Measurements from ENCODE around the gene HMGCS1.
"Not testable (repeated sequence)": the region's sequence is repeated elsewhere in the genome, so short reads cannot be mapped to it uniquely, and the experiment has no call there.

HMGCS1 gene

DNA sequence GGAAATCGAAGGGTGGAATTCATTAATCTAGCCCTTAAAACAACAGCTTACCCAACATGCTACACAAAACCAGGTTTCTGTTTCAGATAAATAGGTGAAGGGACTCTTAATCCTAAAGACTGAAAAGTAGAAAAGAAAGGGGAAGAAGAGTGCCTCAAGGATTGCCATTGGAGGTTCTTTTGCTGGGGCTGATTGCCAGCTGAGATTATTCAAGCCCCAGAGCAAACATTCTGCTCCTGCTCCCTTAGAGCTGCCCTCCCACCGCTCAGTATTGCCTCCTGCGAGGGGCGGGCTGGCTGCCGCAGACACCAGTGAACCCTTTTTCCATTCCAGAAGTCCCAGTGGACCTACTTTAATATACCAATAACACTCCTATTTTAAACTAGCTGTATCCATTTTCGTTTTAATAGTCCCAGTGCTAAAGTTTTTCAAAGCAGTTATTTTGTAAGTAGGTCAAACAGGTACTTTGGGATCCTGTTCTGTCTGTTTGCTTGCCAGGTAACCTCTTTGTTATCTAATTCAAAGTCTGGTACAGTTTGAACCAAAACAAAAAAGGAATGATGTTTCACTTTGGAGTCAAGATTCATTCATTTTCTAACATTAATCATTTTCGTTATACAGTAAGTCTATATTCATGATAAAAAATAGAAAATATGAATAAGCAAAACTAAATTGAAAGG is 38.6 kb downstream of the HMGCS1 start:
- DNase-seq (ENCODE audit: low read depth in 2 of 2), result no peak

DNA sequence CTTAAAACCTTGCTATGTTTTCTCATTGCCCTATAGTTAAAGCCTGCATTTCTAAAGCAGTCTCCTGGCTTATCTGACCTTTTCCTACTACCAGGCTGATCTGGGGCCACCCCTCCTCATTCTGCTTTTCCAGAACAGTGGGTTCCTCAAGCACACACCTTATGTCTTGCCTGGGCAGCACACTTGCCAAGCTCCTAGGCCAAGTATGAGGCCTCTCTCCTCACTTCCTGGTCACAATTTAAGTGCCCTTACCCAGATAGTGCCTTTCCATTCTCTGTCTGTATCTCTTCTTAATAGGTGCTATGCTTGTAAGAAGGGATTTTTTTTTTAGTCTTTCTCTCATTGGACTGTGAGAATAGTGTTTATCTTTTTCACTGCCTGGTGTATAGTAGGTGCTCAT is 39.7 kb downstream of the HMGCS1 start:
- no peak for DNase-seq (ENCODE audit: low read depth in 2 of 2)

DNA sequence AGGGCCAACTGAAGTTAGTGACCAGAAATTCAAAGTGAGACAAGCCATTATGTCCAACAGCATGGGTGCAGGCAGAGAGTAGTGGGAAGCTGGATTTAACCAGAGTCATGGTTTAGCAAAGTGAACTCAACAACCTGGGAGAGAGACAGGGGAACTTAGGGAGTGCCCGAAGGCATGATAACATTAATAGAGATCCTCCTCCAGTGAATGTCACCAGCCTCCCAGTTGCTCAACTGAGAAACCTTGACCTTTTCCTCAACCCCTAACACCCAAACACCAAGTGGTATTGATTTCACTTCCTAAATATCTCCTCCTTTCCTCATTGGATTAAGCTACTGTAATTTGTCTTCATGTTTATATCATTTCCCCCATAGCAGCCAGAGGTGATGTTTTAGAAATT is 42.6 kb downstream of the HMGCS1 start:
- DNase-seq (ENCODE audit: low read depth in 2 of 2), result no peak

DNA sequence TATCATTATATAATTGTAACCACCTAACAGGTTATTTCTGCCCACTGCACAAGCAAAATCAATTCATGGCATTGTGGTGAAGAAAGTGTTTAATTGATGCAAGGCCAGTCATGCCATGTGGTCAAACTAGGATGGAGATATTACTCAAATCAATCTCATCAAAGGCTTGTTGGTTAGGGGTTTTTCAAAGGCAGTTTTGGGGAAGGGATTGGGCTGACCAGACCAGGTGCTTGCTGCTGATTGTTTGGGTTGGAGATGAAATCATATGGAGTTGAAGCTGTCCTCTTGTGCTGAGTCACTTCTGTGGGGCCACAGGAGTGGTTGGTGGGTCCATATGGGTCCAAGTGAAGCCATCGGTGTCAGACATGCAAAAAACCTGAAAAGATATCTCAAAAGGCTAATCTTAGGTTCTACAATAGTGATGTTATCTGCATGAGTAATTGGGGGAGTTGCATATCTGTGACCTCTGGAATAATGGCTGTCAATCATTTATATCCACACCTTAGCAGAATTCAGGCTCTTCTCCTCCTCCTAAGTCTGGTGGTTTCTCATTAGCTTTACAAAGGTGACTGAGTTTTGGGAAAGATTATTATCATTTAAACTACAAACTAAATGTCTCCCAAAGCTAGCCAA is 44.9 kb downstream of the HMGCS1 start:
- no peak for DNase-seq (ENCODE audit: low read depth in 2 of 2)

DNA sequence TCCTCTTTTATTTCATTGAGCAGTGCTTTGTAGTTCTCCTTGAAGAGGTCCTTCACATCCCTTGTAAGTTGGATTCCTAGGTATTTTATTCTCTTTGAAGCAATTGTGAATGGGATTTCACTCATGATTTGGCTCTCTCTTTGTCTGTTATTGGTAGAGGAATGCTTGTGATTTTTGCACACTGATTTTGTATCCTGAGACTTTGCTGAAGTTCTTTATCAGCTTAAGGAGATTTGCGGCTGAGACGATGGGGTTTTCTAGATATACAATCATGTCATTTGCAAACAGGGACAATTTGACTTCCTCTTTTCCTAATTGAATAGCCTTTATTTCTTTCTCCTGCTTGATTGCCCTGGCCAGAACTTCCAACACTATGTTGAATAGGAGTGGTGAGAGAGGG is 50.9 kb downstream of the HMGCS1 start:
- DNase-seq (ENCODE audit: low read depth in 2 of 2), result not testable (repeated sequence)

DNA sequence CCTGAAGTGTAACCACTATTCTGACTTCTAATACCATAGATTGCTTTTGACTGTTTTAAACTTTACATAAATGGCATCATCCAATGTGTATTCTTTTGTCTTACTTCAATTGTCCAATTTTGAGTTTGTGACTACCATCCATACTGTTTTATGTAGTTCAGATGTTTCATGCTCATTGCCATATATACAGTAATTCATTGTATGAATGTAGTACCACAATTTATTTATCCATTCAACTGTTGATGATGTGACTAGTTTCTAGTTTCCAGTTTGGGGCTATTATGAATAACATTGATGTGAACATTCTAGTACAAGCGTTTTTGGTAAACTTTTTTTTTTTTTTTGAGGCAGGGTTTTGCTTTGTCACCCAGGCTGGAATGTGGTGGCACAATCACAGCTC is 55.1 kb downstream of the HMGCS1 start:
- no peak for DNase-seq (ENCODE audit: low read depth in 2 of 2)

DNA sequence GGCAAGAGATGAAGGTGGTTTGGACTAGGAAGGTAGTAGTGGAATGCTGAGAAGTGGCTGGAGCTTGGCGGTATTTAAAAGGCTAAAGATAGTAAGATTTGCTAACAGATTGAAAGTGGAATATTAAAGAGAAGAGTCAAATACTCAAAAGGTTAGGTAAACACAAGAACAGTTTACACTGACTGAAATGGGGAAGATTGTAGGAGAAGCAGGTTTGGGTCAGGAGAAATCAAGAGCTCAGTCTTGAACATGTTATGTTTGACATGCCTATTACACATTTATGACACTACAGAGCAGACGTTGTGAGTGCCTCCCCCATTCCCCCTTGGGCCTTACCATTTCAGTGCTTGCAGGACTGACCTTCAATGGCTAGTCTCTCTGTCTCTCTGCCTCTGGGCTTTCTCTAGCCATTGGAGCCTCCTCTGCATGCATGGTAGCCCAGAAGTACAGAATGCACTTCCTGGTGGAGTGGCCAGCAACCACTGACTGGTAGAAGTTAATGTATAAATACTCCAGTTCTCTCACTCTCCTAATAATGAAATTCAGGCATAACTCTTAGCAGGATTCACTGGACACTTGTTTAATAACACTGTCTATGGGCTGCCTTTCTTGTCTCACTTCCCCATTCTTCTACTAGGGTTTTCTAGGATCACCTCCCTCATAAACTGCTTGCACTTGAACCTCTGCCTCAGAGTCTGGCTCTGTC is 56.8 kb downstream of the HMGCS1 start:
- no peak for DNase-seq (ENCODE audit: low read depth in 2 of 2)

DNA sequence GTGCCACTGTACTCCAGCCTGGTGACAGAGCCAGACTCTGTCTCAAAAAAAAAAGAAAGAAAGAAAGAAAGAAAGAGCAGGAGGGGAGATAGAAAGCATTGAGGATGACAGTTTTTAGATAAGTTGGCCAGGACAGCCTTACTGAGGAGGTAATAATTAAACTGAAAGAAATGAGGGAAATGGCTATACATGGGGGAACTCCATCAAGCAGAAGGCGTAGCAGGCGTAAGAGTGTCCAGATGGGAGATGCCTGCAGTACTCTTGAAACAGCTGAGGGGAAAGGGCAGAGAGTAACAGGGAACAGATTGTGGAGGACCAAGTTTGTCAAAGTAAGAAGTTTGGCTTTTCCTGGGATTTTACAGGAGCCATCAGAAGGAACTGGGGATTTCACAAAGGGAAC is 57.5 kb downstream of the HMGCS1 start:
- DNase-seq (ENCODE audit: low read depth in 2 of 2), result no peak

DNA sequence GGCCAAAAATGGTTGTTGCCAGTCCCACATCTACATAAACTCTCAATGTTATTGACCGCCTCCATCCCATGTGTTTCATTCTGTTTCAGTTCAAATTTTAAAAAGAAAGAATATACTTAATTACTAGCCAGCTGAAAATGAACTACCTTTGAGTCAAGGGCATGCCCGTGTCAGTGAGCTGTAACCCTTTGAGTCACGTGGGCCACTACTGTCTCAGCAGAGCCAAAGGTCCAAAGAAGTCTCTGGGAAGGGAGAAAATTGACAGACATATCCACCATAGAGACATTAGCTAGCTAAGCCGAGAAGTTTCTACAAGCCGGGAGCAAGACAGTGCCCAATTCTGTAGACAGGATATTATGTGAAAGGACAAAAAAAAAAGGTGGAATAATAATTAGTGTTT is 61.5 kb downstream of the HMGCS1 start:
- no peak for DNase-seq (ENCODE audit: low read depth in 2 of 2)

DNA sequence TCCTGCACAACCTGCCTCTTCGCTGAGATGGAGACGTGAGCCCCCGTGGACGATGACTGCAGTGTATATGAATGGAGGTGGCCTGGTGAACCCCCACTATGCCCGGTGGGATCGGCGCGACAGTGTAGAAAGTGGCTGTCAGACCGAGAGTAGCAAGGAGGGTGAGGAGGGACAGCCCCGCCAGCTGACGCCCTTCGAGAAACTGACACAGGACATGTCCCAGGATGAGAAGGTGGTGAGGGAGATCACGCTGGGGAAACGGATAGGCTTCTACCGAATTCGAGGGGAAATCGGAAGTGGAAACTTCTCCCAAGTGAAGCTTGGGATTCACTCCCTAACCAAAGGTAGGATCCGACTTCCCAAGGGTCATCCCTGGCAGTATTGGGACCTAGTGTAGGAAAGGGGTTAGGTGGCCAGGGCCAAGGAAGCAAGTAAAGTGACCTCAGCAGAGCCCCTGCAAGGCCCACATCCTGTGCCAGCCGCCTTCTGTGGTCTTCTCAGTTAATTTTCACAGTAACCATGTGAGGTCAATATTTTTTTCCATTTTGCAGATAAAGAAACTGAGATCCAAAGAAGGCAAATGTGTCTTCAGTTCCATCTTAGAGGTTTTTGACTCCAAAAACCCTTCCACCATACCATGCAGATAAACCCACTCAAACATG is 67.4 kb downstream of the HMGCS1 start:
- no peak for DNase-seq (ENCODE audit: low read depth in 2 of 2)

DNA sequence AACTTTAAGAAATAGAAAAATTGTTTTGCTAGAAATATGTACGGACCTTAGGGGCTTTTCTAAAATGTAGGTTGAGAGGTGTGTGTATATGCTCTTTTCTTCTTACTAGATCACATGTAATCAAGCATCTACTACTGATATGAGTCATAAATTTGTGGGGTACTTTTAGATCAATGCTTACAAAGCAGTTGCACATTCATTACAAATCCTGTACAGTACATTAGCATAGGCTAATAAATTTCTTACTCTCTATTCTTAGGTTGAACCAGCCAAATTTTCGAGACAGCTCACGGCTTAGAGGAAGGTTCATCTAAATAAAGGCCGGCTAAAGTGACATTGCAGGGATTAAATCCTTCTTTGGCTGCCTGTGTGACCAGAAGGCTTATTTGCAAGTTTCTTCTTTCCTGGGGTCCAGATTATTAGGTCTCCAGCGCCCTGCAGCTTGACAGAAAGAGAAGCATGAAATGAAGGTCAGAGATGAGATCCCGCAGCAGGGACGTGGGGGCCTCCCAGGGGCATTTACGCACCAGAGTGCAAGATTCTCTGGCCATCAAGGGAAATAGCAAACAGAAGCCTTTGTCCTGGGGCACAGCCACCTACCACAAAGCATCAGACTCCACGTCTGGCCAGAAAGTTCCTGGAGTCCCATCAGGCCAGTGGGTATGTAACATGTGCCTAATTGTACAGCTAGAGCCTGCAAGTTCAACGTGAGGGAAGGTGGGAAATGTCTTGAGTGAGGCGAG is 68.2 kb downstream of the HMGCS1 start:
- DNase-seq (ENCODE audit: low read depth in 2 of 2), result no peak

DNA sequence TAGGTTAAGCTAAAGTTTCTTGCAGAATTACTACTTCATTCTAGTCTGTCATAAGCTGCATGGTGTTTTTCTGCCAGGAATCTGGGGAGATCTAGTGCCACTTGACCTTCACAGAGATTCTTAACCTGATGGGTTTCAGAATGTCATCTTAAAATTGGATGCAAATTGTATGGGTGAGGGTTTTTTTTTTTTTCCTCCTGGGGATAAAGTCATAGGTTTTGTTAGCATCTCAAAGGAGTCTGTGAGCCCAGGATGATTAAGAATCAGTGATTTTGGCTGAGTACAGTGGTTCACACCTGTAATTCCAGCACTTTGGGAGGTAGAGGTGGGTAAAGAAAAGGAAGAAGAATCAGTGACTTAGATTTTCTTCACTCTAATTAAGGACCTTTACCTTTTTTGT is 69.9 kb downstream of the HMGCS1 start:
- no peak for DNase-seq (ENCODE audit: low read depth in 2 of 2)

DNA sequence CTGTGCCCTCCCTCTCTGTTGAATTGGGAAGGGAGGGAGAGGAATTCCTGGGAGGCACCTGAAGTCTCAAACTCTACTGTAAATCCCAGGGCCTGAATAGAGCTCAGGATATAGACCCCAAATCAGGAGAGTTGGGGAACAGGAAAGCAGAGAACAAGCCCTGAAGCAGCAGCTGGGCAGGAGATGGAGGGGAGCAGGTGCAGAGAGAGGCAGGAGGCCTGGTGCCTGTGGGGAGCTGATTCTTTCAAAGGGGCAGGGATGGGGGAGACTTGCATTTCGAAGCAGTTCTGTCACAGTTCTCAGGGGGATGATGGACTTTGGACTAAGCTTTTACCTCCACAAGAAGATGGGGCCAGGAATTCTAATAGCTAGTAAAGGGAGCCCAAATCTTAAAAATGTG is 71.0 kb downstream of the HMGCS1 start:
- no peak for DNase-seq (ENCODE audit: low read depth in 2 of 2)
